Endothelial cell of umbilical vein (primary cell): Measurements from ENCODE around the gene ELL2. TPM values are rescaled to one million over a fixed set of nuclear protein-coding genes. Genes with fewer than 3 reads are reported as not detected.

Experiments used
- BruUV-seq: library from RNA; stranded (reverse); fragments of 400-500 nt; replicated peaks from 2 replicates; lab custom pipeline; 2021; lab: Mats Ljungman, UMichigan
- CTCF ChIA-PET: fragments of 300-600, 350-600 bp; sonication (Branson Sonifier 250); formaldehyde crosslinking; loops from one replicate; lab custom pipeline; 2021; ENCODE audit warnings: antibody characterized with exemption, inconsistent platforms; lab: Charles Lee
- POLR2A ChIA-PET: fragments of 300-600, 350-600 bp; sonication (Branson Sonifier 250); formaldehyde crosslinking; loops from one replicate; lab custom pipeline; 2021; ENCODE audit warnings: antibody characterized with exemption, inconsistent platforms; lab: Charles Lee
- DNase-seq: peaks from one replicate; pipeline ENCODE4 v3.0.0-alpha.2; 2011; ENCODE audit warnings: low read depth, low spot score
- FAIRE-seq: peaks from 2 replicates; lab custom pipeline; 2011; peaks lifted over from hg19 to GRCh38; lab: Jason Lieb, UNC
- H2AFZ ChIP-seq: 2 replicates; pipeline ENCODE4 v1.6.0; 2012; ENCODE audit warnings: low read depth, low read length, control low read depth, inconsistent platforms
- H3K27ac ChIP-seq: 2 replicates; pipeline ENCODE4 v1.5.1; 2011; ENCODE audit warnings: low read depth, mild to moderate bottlenecking, control low read depth, low read length, moderate library complexity; ENCODE audit not compliant: insufficient read depth
- H3K27me3 ChIP-seq, 2 experiments: 2 replicates each; pipeline versions ENCODE4 v1.6.0 to v1.6.1; 2011; ENCODE audit warnings: low read length in 2 of 2, mixed read lengths in 1 of 2; ENCODE audit not compliant: control insufficient read depth in 2 of 2, insufficient read depth in 2 of 2
- H3K36me3 ChIP-seq, 2 experiments: 2 replicates in 1 of 2; 3 replicates in 1 of 2; pipeline ENCODE4 v1.5.1; 2011; ENCODE audit warnings: low read length in 2 of 2, mild to moderate bottlenecking in 1 of 2, moderate library complexity in 1 of 2; ENCODE audit not compliant: control insufficient read depth in 2 of 2, insufficient read depth in 2 of 2; ENCODE audit errors: extremely low read depth in 1 of 2
- H3K4me1 ChIP-seq: 3 replicates; pipeline ENCODE4 v1.5.1; 2011; ENCODE audit warnings: mild to moderate bottlenecking, low read length; ENCODE audit not compliant: control insufficient read depth, insufficient read depth; ENCODE audit errors: extremely low read depth
- H3K4me2 ChIP-seq: 2 replicates; pipeline ENCODE4 v1.6.1; 2011; ENCODE audit warnings: low read length, control low read depth, mixed read lengths; ENCODE audit not compliant: insufficient read depth
- H3K4me3 ChIP-seq, 3 experiments: fragments of 200-600 bp in 1 of 3; sonication (generic), shearing (Covaris generic) in 1 of 3; replicated peaks in 1 of 3; 2 replicates each; pipeline ENCODE4 v1.5.1; 2011 to 2016; ENCODE audit warnings: control low read depth in 3 of 3, low read length in 3 of 3, mild to moderate bottlenecking in 2 of 3, inconsistent platforms in 1 of 3, low read depth in 1 of 3, moderate library complexity in 1 of 3; ENCODE audit not compliant: insufficient read depth in 1 of 3
- H3K79me2 ChIP-seq: 2 replicates; pipeline ENCODE4 v1.6.0; 2012; ENCODE audit warnings: low read length, inconsistent platforms; ENCODE audit not compliant: control insufficient read depth, insufficient read depth
- H3K9ac ChIP-seq: replicated peaks from 2 replicates; pipeline ENCODE3; 2011; ENCODE audit warnings: low read length, control low read depth; ENCODE audit not compliant: insufficient read depth; ENCODE audit errors: extremely low read depth
- H3K9me1 ChIP-seq: replicated peaks from 3 replicates; pipeline ENCODE4 v1.6.0; 2011; ENCODE audit warnings: mild to moderate bottlenecking, low read length; ENCODE audit not compliant: control insufficient read depth, insufficient read depth; ENCODE audit errors: extremely low read depth
- H3K9me3 ChIP-seq: replicated peaks from 2 replicates; pipeline ENCODE4 v1.5.1; 2012; ENCODE audit warnings: low read length, inconsistent platforms; ENCODE audit not compliant: control insufficient read depth, insufficient read depth
- H4K20me1 ChIP-seq: replicated peaks from 2 replicates; pipeline ENCODE3; 2011; ENCODE audit warnings: mild to moderate bottlenecking, low read length; ENCODE audit not compliant: control insufficient read depth, insufficient read depth; ENCODE audit errors: extremely low read depth
- CTCF ChIP-seq, 2 donors: IDR thresholded peaks; 1 replicate in 1 of 2; 2 replicates in 1 of 2; pipeline ENCODE4 v1.5.1; 2011; ENCODE audit warnings: low read length in 2 of 2, mild to moderate bottlenecking in 2 of 2, moderate library complexity in 2 of 2, control low read depth in 1 of 2, inconsistent platforms in 1 of 2, low read depth in 1 of 2; ENCODE audit not compliant: insufficient read depth in 1 of 2; ENCODE audit errors: extremely low read depth in 1 of 2
- EZH2 ChIP-seq: IDR thresholded peaks from 2 replicates; pipeline ENCODE4 v1.6.1; 2012; ENCODE audit warnings: borderline replicate concordance, low read depth, mild to moderate bottlenecking, moderate library complexity, low read length, inconsistent platforms; ENCODE audit not compliant: severe bottlenecking
- FOS ChIP-seq: IDR thresholded peaks from 2 replicates; pipeline ENCODE4 v1.6.1; 2011; ENCODE audit warnings: mild to moderate bottlenecking, low read length, moderate library complexity, borderline replicate concordance; ENCODE audit not compliant: insufficient read depth
- GATA2 ChIP-seq: IDR thresholded peaks from 2 replicates; pipeline ENCODE4 v1.7.0; 2011; ENCODE audit warnings: low read depth, mild to moderate bottlenecking, moderate library complexity, mixed read lengths, low read length; ENCODE audit not compliant: insufficient read length, insufficient read depth
- JUN ChIP-seq: IDR thresholded peaks from 2 replicates; pipeline ENCODE4 v1.6.1; 2011; ENCODE audit warnings: borderline replicate concordance, low read depth; ENCODE audit not compliant: insufficient read length, insufficient read depth
- MAX ChIP-seq: IDR thresholded peaks from 2 replicates; pipeline ENCODE4 v1.6.1; 2011; ENCODE audit not compliant: insufficient read depth, insufficient read length
- MYC ChIP-seq: IDR thresholded peaks from one replicate; pipeline ENCODE4 v1.6.1; 2011; ENCODE audit warnings: mild to moderate bottlenecking, low read depth, low read length
- POLR2A ChIP-seq: IDR thresholded peaks from 2 replicates; pipeline ENCODE4 v1.6.1; 2012; ENCODE audit warnings: low read depth, mild to moderate bottlenecking, control low read depth, low read length
- POLR2AphosphoS5 ChIP-seq: IDR thresholded peaks from 2 replicates; pipeline ENCODE4 v1.6.1; 2012; ENCODE audit warnings: low read depth, mild to moderate bottlenecking, control low read depth, low read length, moderate library complexity; ENCODE audit not compliant: insufficient read depth
- dilution Hi-C: fragments of 300-500 bp; cut with MboI; formaldehyde crosslinking; loops from one replicate; pipeline ENCODE4 v1.15.0; 2019; ENCODE audit warnings: low sequenced_read_pairs; ENCODE audit not compliant: extremely low pct_ligation_motif_present
- intact Hi-C: fragments of 100-400 bp; cut with micrococcal nuclease; formaldehyde crosslinking; loops from one replicate; pipeline ENCODE4 v1.10.0; 2022
- polyA plus RNA-seq, 4 experiments: library from polyadenylated mRNA; depleted of rRNA in 3 of 4; stranded (reverse) in 3 of 4; unstranded in 1 of 4; fragments of >200 nt; gene quantifications; 2 replicates each; pipeline versions ENCODE4 v1.2.1 to v1.2.3, GENCODE V29; 2011 to 2012; ENCODE audit warnings: missing spikeins in 1 of 4
- total RNA-seq: library from RNA; stranded (reverse); gene quantifications from 2 replicates; pipeline ENCODE4 v1.2.3, GENCODE V29; 2021

ELL2 gene
- total and polyA plus RNA-seq, 2 donors (not counting 3 experiments of a cell fraction or from before 2014, with no cell fraction given): 6.8 to 26.0 TPM

- TF ChIP-seq POLR2AphosphoS5 (no peak), MYC (no peak), JUN (no peak), CTCF (IDR thresholded peaks at IDR 0.05; ENCODE audit: extremely low read depth in 1 of 2, insufficient read depth in 1 of 2, low read depth in 1 of 2, low read length in 2 of 2) (no peak), EZH2 (no peak), POLR2A (no peak), MAX (no peak), GATA2 (no peak), FOS (no peak)
- no peaks in the 10 kb centered on the region for H3K27me3 ChIP-seq
- no peaks in the 10 kb centered on the region for H3K36me3 ChIP-seq
- no peaks in the 10 kb centered on the region for H3K4me1 ChIP-seq
- ChIA-PET POLR2A (no interaction called here), CTCF (interaction anchor here (0.7 to 1.6 kb wide), 3 partner anchors 12 to 15 kb away, joined by 3 read pairs; no protein-coding TSS in a partner anchor)
- H4K20me1 ChIP-seq: no peaks in the 10 kb centered on the region
- H3K79me2 ChIP-seq: no peaks in the 10 kb centered on the region
- FAIRE-seq (no peak), DNase-seq (no peak)
- dilution Hi-C loops (no loop called here), intact Hi-C loops (no loop called here)
- H3K27ac ChIP-seq: no peak overlapping the region
- H3K9ac ChIP-seq: no peak overlapping the region
- H3K4me3 ChIP-seq: no peak overlapping the region
- BruUV-seq: no TSS peak
- H2AFZ ChIP-seq: no peak overlapping the region
- H3K9me3 ChIP-seq: no peaks in the 10 kb centered on the region
- H3K9me1 ChIP-seq: no peaks in the 10 kb centered on the region
- no peak overlapping the region for H3K4me2 ChIP-seq
Observed at GRCh38 chr5:96004754-96005153, 43.1 kb upstream of the ELL2 start.
